ENCODE results near the gene COL20A1. TPM values are rescaled to one million over a fixed set of nuclear protein-coding genes. Genes with fewer than 3 reads are reported as not detected.

The COL20A1 gene
- total RNA-seq, 1 donor from 2014 or later, result 5.0 TPM

- H3K27ac Mint-ChIP-seq (ENCODE audit: unreplicated experiment), result no peak overlapping the region
- Histone ChIP-seq H3K4me2 (ENCODE audit: low read length) (no peak overlapping the region), H3K79me2 (ENCODE audit: insufficient read depth, low read length) (no peaks in the 10 kb centered on the region), H2AFZ (ENCODE audit: low read depth, low read length) (no peak overlapping the region), H3K4me3 (ENCODE audit: insufficient read depth, low read depth, low read length) (no peak overlapping the region), H3K4me1 (ENCODE audit: insufficient read depth, low read length) (peaks cover 7% of the 10 kb centered on the region), H3K36me3 (ENCODE audit: insufficient read depth, low read length) (no peaks in the 10 kb centered on the region), H3K9ac (ENCODE audit: low read length) (no peak overlapping the region), H3K9me3 (ENCODE audit: insufficient read depth, low read depth, low read length) (no peaks in the 10 kb centered on the region), H3K27ac (ENCODE audit: low read depth, low read length) (no peak overlapping the region), H4K20me1 (ENCODE audit: insufficient read depth, low read length) (peaks cover 6% of the 10 kb centered on the region), H3K27me3 (ENCODE audit: insufficient read depth, low read length) (peaks cover 28% of the 10 kb centered on the region)
- H3K36me3 Mint-ChIP-seq (ENCODE audit: low read depth, unreplicated experiment), result peaks cover 25% of the 10 kb centered on the region
- peak overlapping the region; percentile 83 for H3K4me3 Mint-ChIP-seq (ENCODE audit: unreplicated experiment)
- peaks cover 11% of the 10 kb centered on the region for H3K9me3 Mint-ChIP-seq (ENCODE audit: unreplicated experiment)
- FAIRE-seq (no peak), DNase-seq (ENCODE audit: low read depth) (no peak)
- TF ChIP-seq CTCF (IDR thresholded peaks at IDR 0.05; ENCODE audit: insufficient read depth, low read depth, low read length) (no peak), EZH2 (IDR thresholded peaks at IDR 0.05; ENCODE audit: insufficient read depth, low read length) (no peak)
- peaks cover 37% of the 10 kb centered on the region for H3K4me1 Mint-ChIP-seq (ENCODE audit: low read depth, unreplicated experiment)
- peaks cover 6% of the 10 kb centered on the region for H3K27me3 Mint-ChIP-seq (ENCODE audit: low read depth, unreplicated experiment)
These were observed 36.9 kb upstream of the COL20A1 start for GRCh38 chr20:63255931-63256704.

GRCh38 chr20:63256954-63257353, 36.0 kb upstream of the COL20A1 start:
- peaks cover 28% of the 10 kb centered on the region for H3K27me3 ChIP-seq (ENCODE audit: insufficient read depth, low read length)
- peak overlapping the region; percentile 83 for H3K4me3 Mint-ChIP-seq (ENCODE audit: unreplicated experiment)
- H3K4me1 Mint-ChIP-seq (ENCODE audit: low read depth, unreplicated experiment), result peaks cover 36% of the 10 kb centered on the region
- H4K20me1 ChIP-seq (ENCODE audit: insufficient read depth, low read length), result peaks cover 6% of the 10 kb centered on the region
- no peaks in the 10 kb centered on the region for H3K79me2 ChIP-seq (ENCODE audit: insufficient read depth, low read length)
- H3K36me3 Mint-ChIP-seq (ENCODE audit: low read depth, unreplicated experiment), result peaks cover 25% of the 10 kb centered on the region
- peaks cover 10% of the 10 kb centered on the region for H3K4me1 ChIP-seq (ENCODE audit: insufficient read depth, low read length)
- FAIRE-seq (no peak), DNase-seq (ENCODE audit: low read depth) (no peak)
- H3K27me3 Mint-ChIP-seq (ENCODE audit: low read depth, unreplicated experiment), result peaks cover 6% of the 10 kb centered on the region
- no peak for TF ChIP-seq CTCF (IDR thresholded peaks at IDR 0.05; ENCODE audit: insufficient read depth, low read depth, low read length)
- no peak for TF ChIP-seq EZH2 (IDR thresholded peaks at IDR 0.05; ENCODE audit: insufficient read depth, low read length)
- no peaks in the 10 kb centered on the region for H3K9me3 ChIP-seq (ENCODE audit: insufficient read depth, low read depth, low read length)
- peaks cover 11% of the 10 kb centered on the region for H3K9me3 Mint-ChIP-seq (ENCODE audit: unreplicated experiment)
- no peak overlapping the region for H3K27ac Mint-ChIP-seq (ENCODE audit: unreplicated experiment)
- no peak overlapping the region for H3K4me2 ChIP-seq (ENCODE audit: low read length)
- no peak overlapping the region for H3K4me3 ChIP-seq (ENCODE audit: insufficient read depth, low read depth, low read length)
- no peak overlapping the region for H3K9ac ChIP-seq (ENCODE audit: low read length)
- H2AFZ ChIP-seq (ENCODE audit: low read depth, low read length), result no peak overlapping the region
- no peaks in the 10 kb centered on the region for H3K36me3 ChIP-seq (ENCODE audit: insufficient read depth, low read length)
- H3K27ac ChIP-seq (ENCODE audit: low read depth, low read length), result no peak overlapping the region

GRCh38 chr20:63257629-63258028, 35.4 kb upstream of the COL20A1 start:
- DNase-seq (ENCODE audit: low read depth) (no peak), FAIRE-seq (no peak)
- Histone ChIP-seq H2AFZ (ENCODE audit: low read depth, low read length) (no peak overlapping the region), H3K36me3 (ENCODE audit: insufficient read depth, low read length) (no peaks in the 10 kb centered on the region), H3K4me1 (ENCODE audit: insufficient read depth, low read length) (peaks cover 10% of the 10 kb centered on the region), H3K9me3 (ENCODE audit: insufficient read depth, low read depth, low read length) (no peaks in the 10 kb centered on the region), H3K9ac (ENCODE audit: low read length) (no peak overlapping the region), H3K4me3 (ENCODE audit: insufficient read depth, low read depth, low read length) (no peak overlapping the region), H3K27ac (ENCODE audit: low read depth, low read length) (no peak overlapping the region), H3K79me2 (ENCODE audit: insufficient read depth, low read length) (no peaks in the 10 kb centered on the region), H4K20me1 (ENCODE audit: insufficient read depth, low read length) (peaks cover 6% of the 10 kb centered on the region), H3K4me2 (ENCODE audit: low read length) (no peak overlapping the region), H3K27me3 (ENCODE audit: insufficient read depth, low read length) (peaks cover 26% of the 10 kb centered on the region)
- H3K4me1 Mint-ChIP-seq (ENCODE audit: low read depth, unreplicated experiment), result peaks cover 32% of the 10 kb centered on the region
- peaks cover 25% of the 10 kb centered on the region for H3K36me3 Mint-ChIP-seq (ENCODE audit: low read depth, unreplicated experiment)
- TF ChIP-seq EZH2 (IDR thresholded peaks at IDR 0.05; ENCODE audit: insufficient read depth, low read length) (no peak), CTCF (IDR thresholded peaks at IDR 0.05; ENCODE audit: insufficient read depth, low read depth, low read length) (no peak)
- H3K9me3 Mint-ChIP-seq (ENCODE audit: unreplicated experiment), result peaks cover 11% of the 10 kb centered on the region
- peaks cover 6% of the 10 kb centered on the region for H3K27me3 Mint-ChIP-seq (ENCODE audit: low read depth, unreplicated experiment)
- no peak overlapping the region for H3K27ac Mint-ChIP-seq (ENCODE audit: unreplicated experiment)
- peak overlapping the region; percentile 83 for H3K4me3 Mint-ChIP-seq (ENCODE audit: unreplicated experiment)
